GM21723 (cell line): ENCODE measurements around the gene HSP90B1.

Experiments used
- ATAC-seq: cut with Tn5 transposase; IDR thresholded peaks from one replicate; pipeline ENCODE4 v1.9.1; 2021; ENCODE audit warnings: mild to moderate bottlenecking, moderate library complexity; ENCODE audit not compliant: unreplicated experiment

The HSP90B1 gene

DNA sequence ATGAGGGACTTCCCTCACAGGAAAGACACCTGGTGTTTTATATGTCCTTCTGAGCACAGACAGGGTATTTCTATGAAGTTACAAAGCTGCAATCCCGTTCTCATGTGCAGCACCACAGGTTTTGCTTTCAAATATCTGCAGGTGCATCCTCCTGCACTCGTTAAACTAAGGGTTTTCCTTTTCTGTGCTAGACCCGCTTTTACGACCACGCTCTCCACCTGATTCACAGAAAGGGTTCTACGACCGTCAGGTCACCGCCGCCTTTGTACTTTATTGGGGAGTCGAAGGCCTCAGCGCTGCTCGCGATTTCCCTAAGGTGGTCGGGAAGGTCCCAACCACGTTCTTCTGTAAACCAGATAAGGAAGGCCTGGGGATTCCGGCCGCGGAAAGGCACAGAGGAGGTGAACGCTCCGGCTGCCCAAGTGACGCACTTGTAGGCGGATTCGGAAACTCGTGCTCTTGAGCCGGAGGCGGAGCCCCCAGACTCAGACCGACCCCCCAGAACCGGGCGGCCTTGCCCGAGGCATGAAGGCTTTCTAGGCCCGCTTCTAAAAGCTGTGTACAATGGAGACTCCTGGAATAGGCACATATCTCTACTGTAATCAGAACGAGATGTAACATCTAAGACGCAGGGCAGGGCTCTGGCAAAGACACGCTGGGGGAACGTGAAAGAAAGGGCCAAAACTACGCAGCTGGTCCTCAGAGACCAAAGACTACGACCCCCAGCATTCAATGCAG lies 995 bp upstream of the HSP90B1 start:
- peak; percentile 30 for ATAC-seq

DNA sequence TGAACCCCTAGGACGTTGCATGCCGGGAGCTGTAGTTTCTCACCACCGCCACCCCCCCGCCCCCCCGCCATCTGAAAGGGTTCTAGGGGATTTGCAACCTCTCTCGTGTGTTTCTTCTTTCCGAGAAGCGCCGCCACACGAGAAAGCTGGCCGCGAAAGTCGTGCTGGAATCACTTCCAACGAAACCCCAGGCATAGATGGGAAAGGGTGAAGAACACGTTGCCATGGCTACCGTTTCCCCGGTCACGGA lies 501 bp upstream of the HSP90B1 start:
- no peak for ATAC-seq

DNA sequence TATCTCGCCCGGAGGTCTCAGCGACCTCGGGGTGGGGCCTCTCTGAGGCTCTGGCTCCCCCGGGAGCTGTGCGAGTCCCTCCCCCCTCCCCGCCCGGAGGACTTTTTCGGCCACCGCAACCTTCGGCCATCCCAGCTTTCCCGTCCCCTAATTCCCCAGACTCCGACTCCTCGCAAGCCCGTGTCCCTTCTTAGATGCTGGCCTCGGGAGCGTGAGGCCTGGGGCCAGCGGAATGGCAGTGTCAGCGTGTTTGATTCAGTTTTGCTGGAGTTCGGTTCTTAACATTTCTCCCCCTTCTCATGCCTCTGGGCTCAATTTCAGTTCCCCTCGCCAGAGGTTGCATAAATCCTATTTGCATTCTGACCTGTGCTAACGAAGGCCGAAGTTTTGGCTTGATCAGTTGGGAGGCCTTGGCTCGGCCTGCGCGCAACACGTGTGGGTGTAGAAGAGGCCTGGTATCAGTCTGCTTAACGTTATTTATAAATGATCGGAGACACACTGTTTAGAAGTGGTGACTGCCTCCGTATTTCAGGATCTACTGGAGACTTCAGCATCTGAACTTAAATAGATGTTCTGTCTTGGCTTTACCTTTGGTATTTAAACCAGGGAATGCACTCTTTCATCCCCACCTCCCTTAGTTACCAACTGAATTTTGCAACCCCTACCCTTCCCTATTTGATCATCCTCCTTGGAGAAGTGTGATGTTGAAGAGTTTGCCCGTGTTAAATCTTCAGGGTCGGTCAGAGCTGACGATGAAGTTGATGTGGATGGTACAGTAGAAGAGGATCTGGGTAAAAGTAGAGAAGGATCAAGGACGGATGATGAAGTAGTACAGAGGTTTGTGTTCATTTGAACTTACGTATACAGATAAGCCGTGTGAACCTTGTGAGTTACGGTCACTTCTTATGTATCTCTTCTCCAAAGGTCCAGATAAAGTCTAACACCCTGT lies 851 bp downstream of the HSP90B1 start:
- no peak for ATAC-seq

DNA sequence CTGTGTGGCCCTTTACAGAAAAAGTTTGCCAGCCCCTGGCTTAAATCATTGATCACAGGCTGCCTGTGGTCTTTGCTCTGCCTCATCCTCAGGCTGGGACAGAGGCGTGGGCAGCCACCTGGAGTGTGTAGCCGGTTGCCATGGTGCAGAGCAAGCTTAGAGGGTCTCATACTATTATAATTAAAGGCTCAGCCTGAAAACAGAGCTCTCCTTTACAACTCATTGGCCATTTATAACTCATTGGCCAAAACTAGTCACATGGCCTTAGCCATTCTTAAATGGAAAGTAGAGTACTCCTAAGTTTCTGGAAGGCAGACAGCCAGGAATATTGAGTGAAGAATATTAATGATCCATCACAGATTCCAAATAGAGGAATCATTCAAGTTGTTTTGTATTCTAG lies 3.0 kb downstream of the HSP90B1 start:
- no peak for ATAC-seq

DNA sequence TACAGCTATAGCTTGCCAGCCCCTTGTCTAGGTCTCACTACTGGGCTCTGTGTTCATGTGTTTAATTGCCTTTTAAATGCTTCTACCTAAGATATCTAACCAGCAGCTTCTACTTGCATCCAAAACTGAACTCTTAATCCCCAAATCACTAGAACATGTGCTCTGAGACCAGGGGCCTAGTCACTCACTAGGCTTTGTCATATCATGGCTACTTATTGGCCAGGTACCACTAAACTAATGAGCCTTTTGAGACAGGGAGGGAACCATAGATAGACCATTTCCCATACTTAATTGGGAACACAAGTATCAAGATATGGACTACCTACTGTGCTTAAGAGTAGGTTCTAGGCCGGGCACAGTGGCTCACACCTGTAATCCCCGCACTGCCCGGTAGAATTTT lies 6.5 kb downstream of the HSP90B1 start:
- ATAC-seq: no peak

DNA sequence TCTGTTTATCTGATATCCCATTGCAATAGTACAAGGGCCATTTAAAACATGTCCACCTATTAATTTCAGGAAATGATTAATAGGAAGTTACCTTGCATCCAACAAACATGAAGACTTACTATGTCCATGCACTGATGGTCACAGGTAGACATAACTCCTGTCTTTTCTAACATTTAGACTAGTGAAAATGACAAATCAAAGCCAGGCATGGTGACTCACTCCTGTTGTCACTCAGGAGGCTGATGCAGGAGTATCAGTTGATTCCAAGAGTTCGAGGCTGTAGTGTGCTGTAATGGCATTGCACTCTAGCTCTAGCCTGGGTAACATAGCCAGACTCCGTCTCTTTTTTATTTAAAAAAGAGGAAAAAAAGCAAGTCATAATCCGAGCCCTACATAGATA lies 14.8 kb downstream of the HSP90B1 start:
- ATAC-seq: no peak

DNA sequence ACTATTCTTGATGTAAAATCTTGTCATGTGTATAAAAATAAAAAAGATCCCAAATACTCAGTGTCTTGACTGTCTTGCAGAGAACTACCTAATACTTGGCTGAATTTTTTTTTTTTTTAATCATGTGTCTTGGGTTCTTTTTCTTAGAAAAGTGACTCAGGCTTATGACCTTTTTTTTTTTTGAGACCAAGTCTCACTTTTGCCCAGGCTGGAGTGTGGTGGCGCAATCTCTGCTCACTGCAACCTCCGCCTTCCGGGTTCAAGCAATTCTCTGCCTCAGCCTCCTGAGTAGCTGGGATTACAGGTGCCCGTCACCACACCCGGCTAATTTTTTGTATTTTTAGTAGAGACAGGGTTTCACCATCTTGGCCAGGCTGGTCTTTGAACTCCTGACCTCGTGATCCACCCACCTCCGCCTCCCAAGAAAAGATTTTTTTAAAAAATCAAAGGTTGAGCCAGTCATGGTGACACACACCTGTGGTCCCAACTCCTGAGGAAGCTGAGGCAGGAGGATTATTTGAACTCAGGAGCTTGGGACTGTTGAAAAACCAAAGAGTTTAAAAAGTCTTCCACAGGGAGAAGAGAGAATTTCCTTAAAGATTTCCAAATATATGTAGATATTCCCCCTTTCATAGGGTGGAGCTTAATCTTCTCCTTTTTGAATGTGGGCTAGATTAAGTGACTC lies 17.8 kb downstream of the HSP90B1 start:
- ATAC-seq: no peak

DNA sequence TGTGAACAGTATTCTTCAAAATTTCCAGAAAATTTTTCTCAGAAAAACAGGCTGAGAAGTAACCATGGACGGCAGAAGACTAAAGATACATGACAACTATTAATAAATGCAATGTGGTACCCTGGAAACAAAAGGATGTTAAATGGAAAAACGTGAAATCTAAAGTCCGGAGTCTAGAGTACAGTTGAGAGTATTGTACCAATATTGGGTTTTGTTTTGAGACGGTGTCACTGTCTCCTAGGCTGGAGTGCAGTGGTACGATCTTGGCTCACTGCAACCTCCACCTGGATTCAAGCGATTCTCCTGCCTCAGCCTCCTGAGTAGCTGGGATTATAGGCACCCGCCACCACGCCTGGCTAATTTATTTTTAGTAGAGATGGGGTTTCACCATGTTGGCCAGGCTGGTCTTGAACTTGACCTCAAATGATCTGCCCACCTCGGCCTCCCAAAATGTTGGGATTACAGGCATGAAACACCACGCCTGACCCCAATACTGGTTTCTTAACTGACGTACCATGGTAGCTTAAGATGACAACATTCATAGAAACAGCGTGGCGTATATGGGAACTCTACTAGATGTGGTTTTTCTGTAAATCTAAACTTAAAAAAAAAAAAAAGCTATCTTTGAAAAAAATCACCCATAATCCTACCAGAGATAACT lies 18.7 kb downstream of the HSP90B1 start:
- ATAC-seq: no peak

DNA sequence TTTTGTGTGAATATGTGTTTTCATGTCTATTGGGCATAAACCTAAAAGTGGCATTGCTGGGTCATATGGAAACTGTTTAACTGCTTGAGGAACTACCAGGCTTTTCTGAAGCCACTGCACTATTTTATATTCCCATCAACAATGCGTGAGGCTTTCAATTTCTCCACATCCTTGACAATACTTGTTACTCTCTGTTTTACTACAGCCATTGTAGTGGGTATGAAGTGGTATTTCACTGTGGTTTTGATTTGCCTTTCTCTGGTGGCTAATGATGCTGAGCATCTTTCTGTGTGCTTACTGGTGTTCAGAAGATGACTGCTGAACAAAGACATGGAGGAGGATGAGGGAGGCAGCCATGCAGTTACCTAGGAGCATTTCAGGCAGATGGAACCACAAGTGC lies 22.3 kb downstream of the HSP90B1 start:
- no peak for ATAC-seq

DNA sequence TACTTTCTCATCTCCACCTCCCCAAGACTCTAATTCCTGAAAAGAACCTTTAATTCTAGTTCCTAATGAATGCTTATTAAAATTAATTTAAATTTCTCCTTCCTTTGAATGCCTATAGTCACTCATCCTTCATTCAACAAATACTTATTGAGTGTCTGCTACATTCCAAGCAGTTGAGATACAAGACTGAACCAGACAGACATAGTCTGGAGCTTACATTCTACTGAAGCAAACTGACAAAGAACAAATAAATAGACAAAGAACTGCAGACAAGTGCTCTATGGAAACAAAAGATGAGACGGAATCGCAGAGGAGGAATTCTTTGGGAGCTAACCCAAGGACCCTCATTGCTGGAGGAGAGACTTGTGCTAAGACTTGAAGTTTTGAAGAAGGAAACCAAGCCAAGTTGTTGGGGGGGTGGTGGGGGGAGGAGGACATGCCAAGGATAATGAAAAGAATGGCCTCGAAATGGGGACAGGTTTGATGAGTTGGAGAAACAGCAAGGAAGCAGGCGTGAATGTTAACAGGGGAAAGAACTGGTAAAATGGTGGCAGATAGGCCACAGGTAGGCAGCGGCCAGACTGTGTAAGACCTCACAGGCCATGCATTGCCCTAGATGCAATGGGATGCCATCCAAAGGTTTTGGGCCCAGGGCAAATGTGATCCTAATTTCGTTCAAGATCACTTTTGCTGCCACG lies 25.8 kb downstream of the HSP90B1 start:
- no peak for ATAC-seq

DNA sequence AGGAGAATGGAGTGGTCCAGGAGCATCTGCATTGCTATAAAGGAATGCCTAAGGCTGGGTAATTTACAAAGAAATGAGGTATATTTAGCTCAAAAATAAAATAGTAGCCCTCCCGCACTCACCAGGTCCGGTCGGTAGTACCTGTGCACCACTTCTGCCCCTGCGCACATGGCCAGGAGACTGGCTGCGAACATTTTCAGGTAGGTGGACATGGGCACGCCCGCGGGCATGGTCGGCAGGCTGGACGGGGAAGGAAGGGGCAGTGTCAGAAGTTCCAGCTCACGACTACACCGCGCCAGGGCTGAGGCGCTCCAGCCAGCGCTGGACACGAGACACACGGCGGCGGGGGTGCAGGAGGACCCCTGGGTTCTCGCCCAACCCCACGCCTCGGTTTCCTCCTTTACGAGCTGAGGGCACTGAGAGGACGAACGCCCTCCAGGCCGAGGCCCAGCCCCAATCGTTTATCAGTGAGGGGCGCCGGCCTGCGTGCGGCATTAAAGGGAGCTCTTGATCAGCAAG lies 26.4 kb downstream of the HSP90B1 start:
- peak; percentile 39 for ATAC-seq

DNA sequence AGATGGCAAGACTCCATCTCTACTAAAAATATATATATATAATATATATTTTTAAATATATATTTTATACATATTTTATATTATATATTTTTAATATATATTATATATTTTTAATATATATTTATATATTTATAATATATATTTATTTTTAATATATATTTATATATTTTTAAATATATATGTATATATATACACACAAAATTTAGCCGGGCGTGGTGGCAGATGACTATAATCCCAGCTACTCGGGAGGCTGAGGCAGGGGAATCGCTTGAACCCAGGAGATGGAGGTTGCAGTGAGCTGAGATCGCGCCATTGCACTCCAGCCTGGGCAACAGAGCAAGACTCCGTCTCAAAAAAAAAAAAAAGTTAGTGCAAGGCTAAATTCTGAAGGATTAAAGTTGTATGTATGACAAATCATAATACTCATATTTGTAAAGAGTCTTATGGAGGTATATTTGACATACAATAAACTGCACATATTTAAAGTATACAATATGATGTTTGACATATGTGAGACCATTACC lies 27.7 kb downstream of the HSP90B1 start:
- ATAC-seq: no peak

DNA sequence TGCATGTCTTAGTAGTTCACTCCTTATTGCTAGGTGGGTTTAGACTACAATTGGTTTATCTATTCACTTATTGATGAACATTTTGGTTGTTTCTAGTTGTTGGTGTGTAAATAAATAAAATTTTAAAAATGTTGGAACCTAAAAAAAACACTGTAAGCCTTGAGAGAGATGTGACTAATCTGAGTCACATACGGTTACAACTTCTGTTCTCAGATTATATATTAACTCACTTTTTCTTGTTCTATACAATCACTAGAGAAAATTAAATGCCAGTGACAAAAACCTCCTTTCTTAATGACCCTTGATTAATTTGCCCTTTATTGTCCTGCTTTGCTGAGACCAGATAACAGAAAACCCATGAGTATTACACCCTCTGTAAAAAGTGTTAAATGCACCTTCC lies 28.4 kb downstream of the HSP90B1 start:
- ATAC-seq: no peak

DNA sequence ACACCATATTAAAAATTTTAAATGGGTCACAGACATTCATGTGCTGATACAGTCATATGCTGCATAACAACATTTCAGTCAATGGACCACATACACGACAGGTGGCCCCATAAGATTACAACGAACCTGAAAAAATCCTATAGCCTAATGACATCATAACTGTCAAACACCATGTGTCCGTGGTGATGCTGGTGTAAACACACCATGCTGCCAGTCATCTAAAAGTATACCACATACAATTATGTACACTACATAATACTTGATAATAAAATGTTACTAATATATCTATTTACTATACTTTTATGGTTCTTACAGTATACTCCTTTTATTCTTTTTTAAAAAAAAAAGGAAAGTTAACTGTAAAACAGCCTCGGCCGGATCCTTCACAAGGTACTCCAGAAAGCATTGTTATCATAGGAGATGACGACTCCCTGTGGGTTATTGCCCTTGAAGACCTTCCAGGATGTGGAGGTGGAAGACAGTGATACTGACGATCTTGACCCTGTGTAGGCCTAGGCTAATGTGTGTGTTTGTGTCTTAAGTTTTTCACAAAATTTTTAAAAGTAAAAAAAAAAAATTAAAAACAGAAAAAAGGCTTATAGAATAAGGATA lies 30.5 kb downstream of the HSP90B1 start:
- no peak for ATAC-seq

DNA sequence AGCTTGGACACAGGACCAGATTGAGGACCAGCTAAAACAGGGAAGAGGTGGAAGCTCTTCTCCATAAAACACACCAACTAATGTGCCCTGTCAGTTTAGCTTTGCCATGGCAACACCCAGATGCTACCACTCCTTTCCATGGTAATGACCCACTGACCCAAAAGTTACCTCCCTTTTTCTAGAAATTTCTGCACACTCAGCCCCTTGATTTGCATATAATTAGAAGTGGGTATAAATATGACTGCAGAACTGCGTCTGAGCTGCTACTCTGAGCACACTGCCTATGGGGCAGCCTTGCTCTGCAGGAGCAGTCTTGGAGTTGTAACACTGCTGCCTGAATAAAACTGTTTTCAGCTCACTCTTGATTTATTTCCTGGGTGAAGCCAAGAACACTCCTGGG lies 32.3 kb downstream of the HSP90B1 start:
- ATAC-seq: no peak

DNA sequence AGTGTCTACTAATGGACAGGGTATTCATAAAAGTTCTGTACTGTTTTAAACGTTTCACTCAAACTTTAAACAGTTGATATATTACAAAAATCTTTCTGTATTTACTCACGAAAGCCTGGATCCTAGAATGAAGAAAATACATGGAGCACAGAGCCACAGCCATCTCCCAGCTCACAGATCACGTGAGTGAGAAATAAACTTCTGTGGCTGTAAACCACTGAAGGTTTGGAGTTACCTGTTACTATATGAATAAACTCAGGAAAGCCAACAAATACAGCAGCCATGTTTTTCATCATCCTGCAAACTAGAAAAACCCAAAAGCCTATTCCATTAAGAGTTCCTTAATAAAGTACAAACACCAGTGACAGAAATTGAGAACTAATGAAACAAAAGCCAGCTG lies 34.6 kb downstream of the HSP90B1 start:
- no peak for ATAC-seq

DNA sequence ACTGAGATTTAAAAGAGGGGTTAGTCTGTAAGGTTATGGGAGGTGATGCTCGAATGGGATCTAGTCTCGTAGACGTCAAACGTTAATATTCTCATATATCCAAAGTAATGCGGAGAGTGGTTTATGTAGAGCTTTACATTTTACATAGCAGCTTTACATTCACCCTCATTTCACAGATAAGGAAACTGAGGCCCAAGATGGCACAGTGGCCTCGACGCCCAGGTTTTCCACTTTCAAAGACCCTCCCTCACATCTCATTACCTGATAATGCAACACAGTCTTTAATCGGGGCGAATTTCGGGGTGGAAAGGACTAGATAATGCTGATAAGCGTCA lies 35.0 kb downstream of the HSP90B1 start:
- ATAC-seq: no peak

DNA sequence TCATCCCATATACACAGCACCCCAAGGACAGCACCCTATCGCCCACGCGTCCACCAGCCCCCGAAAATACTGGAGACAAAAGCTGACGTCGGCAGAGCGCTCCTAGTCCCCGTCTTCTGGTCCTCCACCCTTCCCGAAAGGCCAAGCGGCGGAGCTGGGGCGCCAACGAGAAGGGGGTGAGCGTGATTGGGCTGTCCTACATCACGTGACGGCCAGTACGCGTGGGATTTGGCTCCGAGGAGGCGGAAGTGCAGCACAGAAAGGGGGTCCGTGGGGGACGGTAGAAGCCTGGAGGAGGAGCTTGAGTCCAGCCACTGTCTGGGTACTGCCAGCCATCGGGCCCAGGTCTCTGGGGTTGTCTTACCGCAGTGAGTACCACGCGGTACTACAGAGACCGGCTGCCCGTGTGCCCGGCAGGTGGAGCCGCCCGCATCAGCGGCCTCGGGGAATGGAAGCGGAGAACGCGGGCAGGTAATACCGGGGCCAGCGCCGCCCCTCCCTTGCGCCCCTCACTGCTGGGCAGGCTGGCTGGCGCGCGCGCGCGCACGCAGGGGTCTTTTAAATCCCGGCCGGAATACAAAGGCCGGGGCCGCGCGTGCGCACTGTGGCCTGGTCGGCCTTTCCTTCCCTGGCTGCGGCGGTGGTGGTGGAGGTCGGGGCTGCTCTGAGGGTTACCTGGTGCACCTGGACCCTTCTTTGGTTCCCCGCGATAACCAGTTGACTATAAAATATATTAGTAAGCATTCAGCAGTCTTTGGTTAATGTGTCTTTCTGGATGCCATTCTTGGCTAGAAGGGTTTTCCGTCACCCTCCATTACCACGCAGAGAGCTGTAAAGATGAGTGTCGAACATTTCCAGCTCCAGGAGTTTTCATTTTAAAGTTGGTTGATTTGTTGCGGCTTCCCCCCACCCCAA lies 35.6 kb downstream of the HSP90B1 start, which contains the start of gene TDG:
TDG (plus strand) TSS at position 283 of the 915 bp plus-strand sequence; CDS start at position 449, 166 bp downstream.
- ATAC-seq: peak; percentile 88

DNA sequence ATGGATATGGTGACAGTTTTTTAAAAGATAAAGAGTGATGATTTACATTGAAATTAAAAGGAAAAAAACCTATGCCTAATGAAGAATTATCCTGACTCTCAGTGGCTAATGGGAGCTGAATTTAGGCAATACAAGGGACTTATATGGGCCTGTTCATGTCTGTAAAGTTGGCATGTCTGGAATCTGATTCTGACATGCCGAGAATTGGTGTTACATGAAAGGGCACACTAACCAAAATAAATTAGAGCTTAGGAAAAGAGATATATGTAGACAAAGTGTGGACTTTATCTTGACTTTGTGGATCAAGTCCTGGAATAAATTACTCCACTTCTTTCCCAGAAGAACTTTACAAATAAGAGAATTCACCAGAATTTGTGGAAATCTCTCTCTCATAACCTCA lies 36.5 kb downstream of the HSP90B1 start:
- no peak for ATAC-seq
